Fibroblast of villous mesenchyme (primary cell): ENCODE data around the gene RNF215. TPM values are rescaled to one million over a fixed set of nuclear protein-coding genes. Genes with fewer than 3 reads are reported as not detected.
"Not testable (repeated sequence)": the region's sequence is repeated elsewhere in the genome, so short reads cannot be mapped to it uniquely, and the experiment has no call there.

Experiments
- DNase-seq: peaks from one replicate; pipeline ENCODE4 v3.0.0-alpha.2; 2010; ENCODE audit warnings: low read depth
- H3K4me3 ChIP-seq: 2 replicates; pipeline ENCODE4 v1.5.1; 2011; ENCODE audit warnings: low read depth, mild to moderate bottlenecking, low read length
- total RNA-seq: library from RNA; depleted of rRNA; stranded (reverse); fragments of >200 nt; gene quantifications from 2 replicates; pipeline ENCODE4 v1.2.3, GENCODE V29; 2012
- TF ChIP-seq, protein P1 (sequence below): IDR thresholded peaks from 2 replicates; pipeline ENCODE4 v1.5.1; 2012; ENCODE audit warnings: low read depth, mild to moderate bottlenecking, low read length; ENCODE audit not compliant: insufficient read depth

Gene RNF215
- total RNA-seq, 1 donor: 20.3 TPM

DNA sequence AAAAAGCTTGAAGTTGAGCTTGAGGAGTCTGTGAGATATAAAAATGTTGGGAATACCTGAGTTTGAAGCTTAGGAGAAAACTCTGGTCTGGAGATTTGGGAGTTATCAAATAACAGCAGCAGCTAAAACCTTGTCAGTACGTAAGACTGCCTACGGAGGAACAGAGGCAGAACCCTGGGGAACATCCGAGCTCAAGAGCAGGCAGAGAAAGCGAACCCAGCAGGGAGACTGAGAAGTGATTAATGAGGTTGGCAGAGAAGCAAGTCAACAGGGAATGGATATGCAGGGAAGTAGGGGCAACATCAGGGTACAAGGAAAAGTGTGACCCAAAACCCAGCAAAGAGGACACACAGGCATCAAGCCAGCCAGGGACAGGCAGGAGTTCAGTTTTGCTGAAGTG lies 25.8 kb upstream of the RNF215 start:
- no peak for DNase-seq
- H3K4me3 ChIP-seq: no peak overlapping the region
- TF ChIP-seq, protein P1, sequence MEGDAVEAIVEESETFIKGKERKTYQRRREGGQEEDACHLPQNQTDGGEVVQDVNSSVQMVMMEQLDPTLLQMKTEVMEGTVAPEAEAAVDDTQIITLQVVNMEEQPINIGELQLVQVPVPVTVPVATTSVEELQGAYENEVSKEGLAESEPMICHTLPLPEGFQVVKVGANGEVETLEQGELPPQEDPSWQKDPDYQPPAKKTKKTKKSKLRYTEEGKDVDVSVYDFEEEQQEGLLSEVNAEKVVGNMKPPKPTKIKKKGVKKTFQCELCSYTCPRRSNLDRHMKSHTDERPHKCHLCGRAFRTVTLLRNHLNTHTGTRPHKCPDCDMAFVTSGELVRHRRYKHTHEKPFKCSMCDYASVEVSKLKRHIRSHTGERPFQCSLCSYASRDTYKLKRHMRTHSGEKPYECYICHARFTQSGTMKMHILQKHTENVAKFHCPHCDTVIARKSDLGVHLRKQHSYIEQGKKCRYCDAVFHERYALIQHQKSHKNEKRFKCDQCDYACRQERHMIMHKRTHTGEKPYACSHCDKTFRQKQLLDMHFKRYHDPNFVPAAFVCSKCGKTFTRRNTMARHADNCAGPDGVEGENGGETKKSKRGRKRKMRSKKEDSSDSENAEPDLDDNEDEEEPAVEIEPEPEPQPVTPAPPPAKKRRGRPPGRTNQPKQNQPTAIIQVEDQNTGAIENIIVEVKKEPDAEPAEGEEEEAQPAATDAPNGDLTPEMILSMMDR: no peak

- H3K4me3 ChIP-seq: no peak overlapping the region
- no peak for DNase-seq
- TF ChIP-seq, protein P1: no peak
Observed at GRCh38 chr22:30411780-30412179, 24.6 kb upstream of the RNF215 start.

DNA sequence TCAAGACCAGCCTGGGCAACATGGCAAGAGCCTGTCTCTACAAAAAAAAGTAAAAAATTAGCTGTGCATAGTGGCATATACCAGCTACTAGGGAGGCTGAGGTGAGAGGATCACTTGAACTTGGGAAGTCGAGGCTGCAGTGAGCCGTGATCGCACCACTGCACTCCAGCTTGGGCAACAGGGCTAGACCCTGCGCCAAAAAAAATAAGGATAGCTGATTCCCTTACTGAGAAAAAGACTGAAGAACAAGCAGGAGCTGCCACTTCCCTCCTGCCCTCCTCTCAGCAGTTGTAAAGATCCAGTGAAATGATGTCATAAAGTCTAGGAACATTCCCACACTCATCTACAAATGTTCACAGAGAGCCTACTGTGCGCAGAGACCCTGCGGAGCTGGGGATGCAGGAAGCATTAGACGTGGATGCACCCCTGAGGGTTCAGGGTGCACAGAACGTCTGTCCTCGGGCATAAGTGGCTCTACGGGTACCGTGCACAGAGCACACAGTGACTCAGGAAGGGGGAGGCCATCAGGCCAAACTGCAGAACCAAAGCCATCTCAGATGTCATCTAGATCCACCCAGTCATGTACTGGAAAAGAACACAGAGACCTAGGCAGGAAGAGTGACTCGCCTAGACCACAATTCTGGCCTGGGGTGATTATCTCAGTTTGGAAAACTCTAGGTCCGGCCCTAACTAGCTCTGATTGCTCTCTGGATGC lies 21.3 kb upstream of the RNF215 start:
- no peak overlapping the region for H3K4me3 ChIP-seq
- DNase-seq: peak; percentile 38
- TF ChIP-seq, protein P1: no peak

DNA sequence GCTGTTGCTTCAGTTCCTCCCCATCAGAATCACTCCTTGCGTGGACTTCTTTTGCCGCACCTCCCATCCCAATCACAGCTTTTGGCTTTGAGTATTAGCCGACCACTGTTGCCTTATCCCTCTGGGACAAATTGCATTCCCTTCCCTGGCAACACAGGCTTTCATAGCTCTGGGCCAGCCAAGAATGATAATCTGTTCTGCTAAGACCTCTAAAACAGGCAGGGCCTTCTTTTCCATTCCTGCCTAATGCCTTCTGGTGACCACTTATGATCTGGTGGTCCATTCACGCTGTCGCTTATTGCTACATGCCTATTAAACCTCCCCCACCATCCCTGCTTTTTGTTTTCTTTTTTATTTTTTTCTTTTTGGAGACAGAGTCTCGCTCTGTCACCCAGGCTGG lies 19.2 kb upstream of the RNF215 start:
- no peak overlapping the region for H3K4me3 ChIP-seq
- DNase-seq: no peak
- TF ChIP-seq, protein P1: no peak

DNA sequence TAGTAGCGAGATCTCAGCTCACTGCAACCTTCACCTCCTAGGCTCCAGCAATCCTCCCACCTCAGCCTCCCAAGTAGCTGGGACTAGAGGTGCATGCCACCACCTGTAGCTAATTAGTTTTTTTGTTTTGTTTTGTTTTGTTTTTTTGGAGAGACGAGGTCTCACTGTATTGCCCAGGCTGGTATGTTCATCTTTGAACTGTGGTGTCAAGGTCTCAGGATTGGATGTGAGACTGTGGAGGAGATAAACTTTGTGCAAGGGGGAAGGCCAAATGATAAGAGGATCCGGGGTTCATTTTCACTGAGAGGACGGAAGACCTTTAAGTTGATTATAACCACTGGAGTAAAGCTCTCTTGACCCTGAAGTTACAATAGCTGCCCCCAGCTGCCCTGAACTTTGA lies 18.5 kb upstream of the RNF215 start:
- DNase-seq: no peak
- TF ChIP-seq, protein P1: no peak
- H3K4me3 ChIP-seq: no peak overlapping the region

GRCh38 chr22:30404307-30404706 lies 17.1 kb upstream of the RNF215 start:
- TF ChIP-seq, protein P1: no peak
- DNase-seq: no peak
- no peak overlapping the region for H3K4me3 ChIP-seq

- H3K4me3 ChIP-seq, DNase-seq: not testable (repeated sequence)
Observed at GRCh38 chr22:30402766-30403104, 15.5 kb upstream of the RNF215 start.
